Skeletal muscle tissue (tissue), 4 donors: ENCODE data around the gene MAPK9. TPM values are rescaled to one million over a fixed set of nuclear protein-coding genes. Genes with fewer than 3 reads are reported as not detected.

ENCODE experiments used
- H3K27ac ChIP-seq: one replicate; pipeline ENCODE4 v1.7.0; 2013; ENCODE audit warnings: mild to moderate bottlenecking, low read depth, low read length, inconsistent platforms
- H3K27me3 ChIP-seq, 3 donors: one replicate each; pipeline ENCODE4 v1.7.0; 2013; ENCODE audit warnings: low read length in 3 of 3; ENCODE audit not compliant: control insufficient read depth in 3 of 3, insufficient read depth in 3 of 3
- H3K36me3 ChIP-seq, 3 donors: one replicate each; pipeline ENCODE4 v1.7.0; 2013; ENCODE audit warnings: low read length in 3 of 3; ENCODE audit not compliant: control insufficient read depth in 3 of 3, insufficient read depth in 3 of 3
- H3K4me1 ChIP-seq, 3 donors: one replicate each; pipeline ENCODE4 v1.7.0; 2013; ENCODE audit warnings: low read length in 3 of 3, mild to moderate bottlenecking in 3 of 3; ENCODE audit not compliant: control insufficient read depth in 3 of 3, insufficient read depth in 3 of 3
- H3K4me3 ChIP-seq, 3 donors: one replicate each; pipeline ENCODE4 v1.7.0; 2013; ENCODE audit warnings: low read length in 3 of 3
- H3K9ac ChIP-seq, 3 donors: one replicate each; pipeline ENCODE4 v1.7.0; 2013; ENCODE audit warnings: low read length in 3 of 3, mild to moderate bottlenecking in 3 of 3, moderate library complexity in 2 of 3, low read depth in 1 of 3
- H3K9me3 ChIP-seq, 3 donors: one replicate each; pipeline ENCODE4 v1.7.0; 2013; ENCODE audit warnings: low read length in 3 of 3; ENCODE audit not compliant: control insufficient read depth in 3 of 3
- total RNA-seq: library from RNA; depleted of rRNA; stranded (reverse); fragments of >200 nt; gene quantifications from one replicate; pipeline ENCODE4 v1.2.3, GENCODE V29; 2014
- donor health status: Osteomylitis.

Gene MAPK9
- total RNA-seq, 1 donor from 2014 or later, result 31.3 TPM

- Histone ChIP-seq H3K9me3 (no peaks in the 10 kb centered on the region), H3K36me3 (peaks cover 0 to under 1% (median 0%) of the 10 kb centered on the region in 3 donors), H3K9ac (no peak overlapping the region), H3K27ac (no peak overlapping the region), H3K4me1 (no peaks in the 10 kb centered on the region), H3K27me3 (no peaks in the 10 kb centered on the region), H3K4me3 (no peak overlapping the region)
Measured at GRCh38 chr5:180311216-180311615, 19.3 kb upstream of the MAPK9 start.

GRCh38 chr5:180306796-180307195, 14.9 kb upstream of the MAPK9 start:
- H3K9ac ChIP-seq, result no peak overlapping the region
- H3K4me1 ChIP-seq, result no peaks in the 10 kb centered on the region
- peaks cover 0 to 4% (median 0%) of the 10 kb centered on the region in 3 donors for H3K27me3 ChIP-seq
- H3K4me3 ChIP-seq, result no peak overlapping the region
- H3K27ac ChIP-seq, result no peak overlapping the region
- peaks cover 0 to 2% (median 0%) of the 10 kb centered on the region in 3 donors for H3K9me3 ChIP-seq
- peaks cover 0 to 2% (median 0%) of the 10 kb centered on the region in 3 donors for H3K36me3 ChIP-seq

GRCh38 chr5:180305481-180305880, 13.6 kb upstream of the MAPK9 start:
- Histone ChIP-seq H3K27ac (no peak overlapping the region), H3K36me3 (peaks cover 0 to 2% (median 0%) of the 10 kb centered on the region in 3 donors), H3K4me3 (no peak overlapping the region), H3K9me3 (peaks cover 0 to 2% (median 0%) of the 10 kb centered on the region in 3 donors), H3K4me1 (no peaks in the 10 kb centered on the region), H3K9ac (no peak overlapping the region), H3K27me3 (peaks cover 0 to 7% (median 5%) of the 10 kb centered on the region in 3 donors)

GRCh38 chr5:180304431-180305375, 12.8 kb upstream of the MAPK9 start:
- Histone ChIP-seq H3K4me1 (no peaks in the 10 kb centered on the region), H3K9me3 (peaks cover 0 to 2% (median 0%) of the 10 kb centered on the region in 3 donors), H3K9ac (no peak overlapping the region), H3K27ac (no peak overlapping the region), H3K36me3 (peaks cover 0 to 2% (median 0%) of the 10 kb centered on the region in 3 donors), H3K27me3 (peaks cover 0 to 7% (median 5%) of the 10 kb centered on the region in 3 donors), H3K4me3 (no peak overlapping the region)

- H3K4me1 ChIP-seq, result no peaks in the 10 kb centered on the region
- peaks cover 0 to 7% (median 5%) of the 10 kb centered on the region in 3 donors for H3K27me3 ChIP-seq
- H3K36me3 ChIP-seq, result peaks cover 0 to 2% (median 0%) of the 10 kb centered on the region in 3 donors
- no peak overlapping the region for H3K27ac ChIP-seq
- no peak overlapping the region for H3K9ac ChIP-seq
- H3K9me3 ChIP-seq, result peaks cover 0 to 2% (median 0%) of the 10 kb centered on the region in 3 donors
- no peak overlapping the region for H3K4me3 ChIP-seq
Measured at GRCh38 chr5:180304016-180304292, 12.1 kb upstream of the MAPK9 start.

GRCh38 chr5:180303226-180304015, 11.5 kb upstream of the MAPK9 start:
- Histone ChIP-seq H3K4me3 (no peak overlapping the region), H3K36me3 (peaks cover 0 to 2% (median 0%) of the 10 kb centered on the region in 3 donors), H3K9me3 (peaks cover 0 to 2% (median 0%) of the 10 kb centered on the region in 3 donors), H3K9ac (no peak overlapping the region), H3K27ac (no peak overlapping the region), H3K27me3 (peaks cover 0 to 7% (median 5%) of the 10 kb centered on the region in 3 donors), H3K4me1 (no peaks in the 10 kb centered on the region)

- Histone ChIP-seq H3K27me3 (peaks cover 0 to 7% (median 5%) of the 10 kb centered on the region in 3 donors), H3K27ac (no peak overlapping the region), H3K4me3 (no peak overlapping the region), H3K36me3 (peaks cover 0 to 2% (median 0%) of the 10 kb centered on the region in 3 donors), H3K9ac (no peak overlapping the region), H3K4me1 (no peaks in the 10 kb centered on the region), H3K9me3 (peaks cover 0 to 2% (median 0%) of the 10 kb centered on the region in 3 donors)
Measured at GRCh38 chr5:180302256-180302655, 10.4 kb upstream of the MAPK9 start.

- Histone ChIP-seq H3K27ac (no peak overlapping the region), H3K4me3 (no peak overlapping the region), H3K27me3 (peaks cover 0 to 7% (median 5%) of the 10 kb centered on the region in 3 donors), H3K9me3 (peaks cover 0 to 2% (median 0%) of the 10 kb centered on the region in 3 donors), H3K4me1 (no peaks in the 10 kb centered on the region), H3K36me3 (peaks cover 0 to 2% (median 0%) of the 10 kb centered on the region in 3 donors), H3K9ac (no peak overlapping the region)
Measured at GRCh38 chr5:180301253-180301652, 9.4 kb upstream of the MAPK9 start.

- Histone ChIP-seq H3K9ac (no peak overlapping the region), H3K36me3 (no peaks in the 10 kb centered on the region), H3K27ac (no peak overlapping the region)
Measured at GRCh38 chr5:180299526-180299925, 7.6 kb upstream of the MAPK9 start.

More at GRCh38 chr5:180299526-180299925, 7.6 kb upstream of the MAPK9 start:
- Histone ChIP-seq H3K27me3 (peaks cover 0 to 5% (median 4%) of the 10 kb centered on the region in 3 donors), H3K4me1 (no peaks in the 10 kb centered on the region), H3K4me3 (no peak overlapping the region), H3K9me3 (peaks cover 0 to 2% (median 0%) of the 10 kb centered on the region in 3 donors)
